Muscle layer of colon (tissue), 2 donors: ENCODE results near the gene ADAMTS15.

Experiments
- H3K27ac ChIP-seq: one replicate; pipeline ENCODE4 v1.7.0; 2013; ENCODE audit warnings: low read depth, mild to moderate bottlenecking, low read length, moderate library complexity
- H3K27me3 ChIP-seq, 2 donors: one replicate each; pipeline ENCODE4 v1.7.0; 2013; ENCODE audit warnings: low read length in 2 of 2, mild to moderate bottlenecking in 2 of 2; ENCODE audit not compliant: insufficient read depth in 2 of 2, control insufficient read depth in 1 of 2
- H3K36me3 ChIP-seq: one replicate; pipeline ENCODE4 v1.7.0; 2013; ENCODE audit warnings: mild to moderate bottlenecking, low read length; ENCODE audit not compliant: insufficient read depth
- H3K4me1 ChIP-seq: one replicate; pipeline ENCODE4 v1.7.0; 2013; ENCODE audit warnings: mild to moderate bottlenecking, low read length; ENCODE audit not compliant: insufficient read depth
- H3K4me3 ChIP-seq, 2 donors: one replicate each; pipeline ENCODE4 v1.7.0; 2013; ENCODE audit warnings: low read length in 2 of 2, low read depth in 1 of 2, mild to moderate bottlenecking in 1 of 2, moderate library complexity in 1 of 2
- H3K9ac ChIP-seq: one replicate; pipeline ENCODE4 v1.7.0; 2013; ENCODE audit warnings: low read length
- H3K9me3 ChIP-seq: one replicate; pipeline ENCODE4 v1.7.0; 2013; ENCODE audit warnings: mild to moderate bottlenecking, low read length
- donor health status: abdominal sarcoma.
- donor health status: Adenocarcinoma of cecum.

The ADAMTS15 gene

GRCh38 chr11:130409594-130410388, 38.7 kb upstream of the ADAMTS15 start:
- H3K36me3 ChIP-seq, result peaks cover 8% of the 10 kb centered on the region
- peak overlapping the region; percentile 35 for H3K27ac ChIP-seq
- no peaks in the 10 kb centered on the region for H3K9me3 ChIP-seq
- no peak overlapping the region for H3K9ac ChIP-seq
- no peak overlapping the region for H3K4me3 ChIP-seq
- peaks cover 56% of the 10 kb centered on the region for H3K4me1 ChIP-seq
- no peaks in the 10 kb centered on the region for H3K27me3 ChIP-seq

GRCh38 chr11:130411223-130411622, 37.2 kb upstream of the ADAMTS15 start:
- no peak overlapping the region for H3K9ac ChIP-seq
- H3K36me3 ChIP-seq, result peaks cover 4% of the 10 kb centered on the region
- H3K27me3 ChIP-seq, result no peaks in the 10 kb centered on the region
- H3K27ac ChIP-seq, result no peak overlapping the region
- no peaks in the 10 kb centered on the region for H3K9me3 ChIP-seq
- no peak overlapping the region for H3K4me3 ChIP-seq
- H3K4me1 ChIP-seq, result peaks cover 52% of the 10 kb centered on the region

GRCh38 chr11:130413405-130414106, 34.9 kb upstream of the ADAMTS15 start:
- Histone ChIP-seq H3K36me3 (peaks cover 10% of the 10 kb centered on the region), H3K9me3 (no peaks in the 10 kb centered on the region), H3K9ac (no peak overlapping the region), H3K27ac (peak overlapping the region; percentile 50), H3K4me3 (no peak overlapping the region), H3K27me3 (no peaks in the 10 kb centered on the region), H3K4me1 (peaks cover 40% of the 10 kb centered on the region)

GRCh38 chr11:130414107-130415080, 34.1 kb upstream of the ADAMTS15 start:
- H3K4me1 ChIP-seq, result peaks cover 39% of the 10 kb centered on the region
- H3K4me3 ChIP-seq, result no peak overlapping the region
- no peaks in the 10 kb centered on the region for H3K27me3 ChIP-seq
- H3K27ac ChIP-seq, result peak overlapping the region; percentile 1
- H3K9me3 ChIP-seq, result no peaks in the 10 kb centered on the region
- H3K36me3 ChIP-seq, result peaks cover 10% of the 10 kb centered on the region
- no peak overlapping the region for H3K9ac ChIP-seq

- Histone ChIP-seq H3K27ac (no peak overlapping the region), H3K9me3 (no peaks in the 10 kb centered on the region), H3K36me3 (peaks cover 10% of the 10 kb centered on the region), H3K27me3 (no peaks in the 10 kb centered on the region), H3K4me1 (peaks cover 44% of the 10 kb centered on the region), H3K9ac (no peak overlapping the region), H3K4me3 (no peak overlapping the region)
These were observed 32.5 kb upstream of the ADAMTS15 start for GRCh38 chr11:130415731-130416529.

GRCh38 chr11:130416530-130416882, 31.9 kb upstream of the ADAMTS15 start:
- Histone ChIP-seq H3K9ac (no peak overlapping the region), H3K4me1 (peaks cover 48% of the 10 kb centered on the region), H3K4me3 (no peak overlapping the region), H3K36me3 (peaks cover 10% of the 10 kb centered on the region), H3K27me3 (no peaks in the 10 kb centered on the region), H3K9me3 (no peaks in the 10 kb centered on the region), H3K27ac (no peak overlapping the region)

GRCh38 chr11:130416906-130417305, 31.5 kb upstream of the ADAMTS15 start:
- no peak overlapping the region for H3K9ac ChIP-seq
- peaks cover 10% of the 10 kb centered on the region for H3K36me3 ChIP-seq
- H3K27me3 ChIP-seq, result no peaks in the 10 kb centered on the region
- H3K4me1 ChIP-seq, result peaks cover 48% of the 10 kb centered on the region
- no peaks in the 10 kb centered on the region for H3K9me3 ChIP-seq
- no peak overlapping the region for H3K27ac ChIP-seq
- no peak overlapping the region for H3K4me3 ChIP-seq

GRCh38 chr11:130418210-130418609, 30.2 kb upstream of the ADAMTS15 start:
- no peak overlapping the region for H3K27ac ChIP-seq
- no peak overlapping the region for H3K4me3 ChIP-seq
- H3K27me3 ChIP-seq, result no peaks in the 10 kb centered on the region
- H3K4me1 ChIP-seq, result peaks cover 45% of the 10 kb centered on the region
- H3K9ac ChIP-seq, result no peak overlapping the region
- no peaks in the 10 kb centered on the region for H3K9me3 ChIP-seq
- peaks cover 10% of the 10 kb centered on the region for H3K36me3 ChIP-seq

- H3K9ac ChIP-seq, result no peak overlapping the region
- no peak overlapping the region for H3K4me3 ChIP-seq
- peaks cover 10% of the 10 kb centered on the region for H3K36me3 ChIP-seq
- H3K27ac ChIP-seq, result no peak overlapping the region
- H3K4me1 ChIP-seq, result peaks cover 40% of the 10 kb centered on the region
- no peaks in the 10 kb centered on the region for H3K9me3 ChIP-seq
- H3K27me3 ChIP-seq, result no peaks in the 10 kb centered on the region
These were observed 29.7 kb upstream of the ADAMTS15 start for GRCh38 chr11:130418756-130419155.

GRCh38 chr11:130420478-130421198, 27.8 kb upstream of the ADAMTS15 start:
- no peaks in the 10 kb centered on the region for H3K27me3 ChIP-seq
- no peaks in the 10 kb centered on the region for H3K9me3 ChIP-seq
- peaks cover 29% of the 10 kb centered on the region for H3K4me1 ChIP-seq
- no peak overlapping the region for H3K9ac ChIP-seq
- peak overlapping the region in 1 of 2 donors; percentile 22 for H3K4me3 ChIP-seq
- H3K27ac ChIP-seq, result peak overlapping the region; percentile 45
- H3K36me3 ChIP-seq, result peaks cover 6% of the 10 kb centered on the region
